ENCODE data around the gene OOSP2. TPM values are rescaled to one million over a fixed set of nuclear protein-coding genes. Genes with fewer than 3 reads are reported as not detected.

OOSP2 gene
- total and polyA plus RNA-seq, 4 donors = not detected

GRCh38 chr11:59999691-60000090 lies 40.5 kb upstream of the OOSP2 start:
- no peaks in the 10 kb centered on the region for H3K4me1 ChIP-seq (ENCODE audit: control insufficient read depth in 5 of 5, insufficient read depth in 5 of 5, low read length in 5 of 5)
- TF ChIP-seq CTCF (IDR thresholded peaks at IDR 0.05; ENCODE audit: control extremely low read depth, extremely low read depth) = no peak
- DNase-seq = no peak

GRCh38 chr11:60003729-60004128 lies 36.5 kb upstream of the OOSP2 start:
- Histone ChIP-seq H3K27me3 (ENCODE audit: control insufficient read depth in 3 of 3, insufficient read depth in 3 of 3, low read length in 2 of 3) (no peaks in the 10 kb centered on the region), H3K9me3 (ENCODE audit: control insufficient read depth in 4 of 4, insufficient read depth in 3 of 4, low read length in 3 of 4) (peaks cover 0 to 5% (median 0%) of the 10 kb centered on the region in 4 donors), H3K9ac (ENCODE audit: insufficient read depth in 1 of 2, low read length in 2 of 2) (no peak overlapping the region), H3K4me1 (ENCODE audit: control insufficient read depth in 5 of 5, insufficient read depth in 5 of 5, low read length in 5 of 5) (no peaks in the 10 kb centered on the region), H3K27ac (ENCODE audit: low read depth in 1 of 2, low read length in 1 of 2) (no peak overlapping the region), H3K4me3 (no peak overlapping the region), H3K36me3 (ENCODE audit: control insufficient read depth in 4 of 4, insufficient read depth in 4 of 4, low read length in 4 of 4) (no peaks in the 10 kb centered on the region)
- no peak for ATAC-seq (ENCODE audit: insufficient read depth, low FRiP score)
- no peak for DNase-seq
- WGBS, 2 donors = 83 to 85% methylated on average over 2 of the region's 2 CpGs
- no peak for TF ChIP-seq CTCF (IDR thresholded peaks at IDR 0.05; ENCODE audit: control extremely low read depth, extremely low read depth)

More at GRCh38 chr11:59999691-60000090, 40.5 kb upstream of the OOSP2 start:
- 75 to 81% methylated on average over 4 of the region's 4 CpGs for WGBS, 2 donors
- Histone ChIP-seq H3K27ac (ENCODE audit: low read depth in 1 of 2, low read length in 1 of 2) (no peak overlapping the region), H3K9ac (ENCODE audit: insufficient read depth in 1 of 2, low read length in 2 of 2) (no peak overlapping the region), H3K4me3 (no peak overlapping the region), H3K27me3 (ENCODE audit: control insufficient read depth in 3 of 3, insufficient read depth in 3 of 3, low read length in 2 of 3) (no peaks in the 10 kb centered on the region), H3K9me3 (ENCODE audit: control insufficient read depth in 4 of 4, insufficient read depth in 3 of 4, low read length in 3 of 4) (peaks cover 0 to 5% (median 0%) of the 10 kb centered on the region in 4 donors), H3K36me3 (ENCODE audit: control insufficient read depth in 4 of 4, insufficient read depth in 4 of 4, low read length in 4 of 4) (no peaks in the 10 kb centered on the region)
- ATAC-seq (ENCODE audit: insufficient read depth, low FRiP score) = no peak

- Histone ChIP-seq H3K9ac (ENCODE audit: insufficient read depth in 1 of 2, low read length in 2 of 2) (no peak overlapping the region), H3K4me3 (no peak overlapping the region), H3K27me3 (ENCODE audit: control insufficient read depth in 3 of 3, insufficient read depth in 3 of 3, low read length in 2 of 3) (no peaks in the 10 kb centered on the region), H3K27ac (ENCODE audit: low read depth in 1 of 2, low read length in 1 of 2) (no peak overlapping the region), H3K9me3 (ENCODE audit: control insufficient read depth in 4 of 4, insufficient read depth in 3 of 4, low read length in 3 of 4) (peaks cover 0 to 5% (median 0%) of the 10 kb centered on the region in 4 donors), H3K4me1 (ENCODE audit: control insufficient read depth in 5 of 5, insufficient read depth in 5 of 5, low read length in 5 of 5) (no peaks in the 10 kb centered on the region), H3K36me3 (ENCODE audit: control insufficient read depth in 4 of 4, insufficient read depth in 4 of 4, low read length in 4 of 4) (no peaks in the 10 kb centered on the region)
- 97 to 100% methylated on average over 1 of the region's 1 CpG for WGBS, 2 donors
- TF ChIP-seq CTCF (IDR thresholded peaks at IDR 0.05; ENCODE audit: control extremely low read depth, extremely low read depth) = no peak
- no peak for DNase-seq
- ATAC-seq (ENCODE audit: insufficient read depth, low FRiP score) = no peak
Measured at GRCh38 chr11:60005360-60005759, 34.8 kb upstream of the OOSP2 start.

GRCh38 chr11:60016881-60017280 lies 23.3 kb upstream of the OOSP2 start, which contains the start of gene OOSP4B:
OOSP4B (plus strand) TSS chr11:60017181.
- WGBS, 2 donors = 89 to 93% methylated on average over 1 of the region's 1 CpG
- no peak for TF ChIP-seq CTCF (IDR thresholded peaks at IDR 0.05; ENCODE audit: control extremely low read depth, extremely low read depth)
- Histone ChIP-seq H3K9ac (ENCODE audit: insufficient read depth in 1 of 2, low read length in 2 of 2) (no peak within 1 kb of the TSS), H3K9me3 (ENCODE audit: control insufficient read depth in 4 of 4, insufficient read depth in 3 of 4, low read length in 3 of 4) (no peaks in the 10 kb centered on the region), H3K4me3 (no peak within 1 kb of the TSS), H3K36me3 (ENCODE audit: control insufficient read depth in 4 of 4, insufficient read depth in 4 of 4, low read length in 4 of 4) (no peaks in the 10 kb centered on the region), H3K4me1 (ENCODE audit: control insufficient read depth in 5 of 5, insufficient read depth in 5 of 5, low read length in 5 of 5) (no peaks in the 10 kb centered on the region), H3K27me3 (ENCODE audit: control insufficient read depth in 3 of 3, insufficient read depth in 3 of 3, low read length in 2 of 3) (no peaks in the 10 kb centered on the region), H3K27ac (ENCODE audit: low read depth in 1 of 2, low read length in 1 of 2) (no peak within 1 kb of the TSS)
- no peak for ATAC-seq (ENCODE audit: insufficient read depth, low FRiP score)
- DNase-seq = no peak
